Measurements from ENCODE around the gene FSTL1.
"Not testable (repeated sequence)": the region's sequence is repeated elsewhere in the genome, so short reads cannot be mapped to it uniquely, and the experiment has no call there.

Gene FSTL1

GRCh38 chr3:120416868-120417267 lies 33.9 kb downstream of the FSTL1 start:
- no peak for DNase-seq

GRCh38 chr3:120415756-120416155 lies 35.0 kb downstream of the FSTL1 start:
- no peak for DNase-seq

GRCh38 chr3:120410541-120410940 lies 40.3 kb downstream of the FSTL1 start:
- no peak for DNase-seq

- DNase-seq = no peak
Measured at GRCh38 chr3:120410116-120410515, 40.7 kb downstream of the FSTL1 start.

- DNase-seq = peak in 1 of 2 donors; percentile 7
Measured at GRCh38 chr3:120407508-120408287, 43.1 kb downstream of the FSTL1 start.

- DNase-seq = no peak
Measured at GRCh38 chr3:120404876-120405275, 45.9 kb downstream of the FSTL1 start.

GRCh38 chr3:120402257-120402656 lies 48.5 kb downstream of the FSTL1 start:
- DNase-seq = no peak

- DNase-seq = no peak
Measured at GRCh38 chr3:120399372-120399771, 51.4 kb downstream of the FSTL1 start.

- DNase-seq = no peak
Measured at GRCh38 chr3:120396469-120396868, 54.3 kb downstream of the FSTL1 start.

GRCh38 chr3:120394347-120394746 lies 56.4 kb downstream of the FSTL1 start:
- no peak for DNase-seq

- no peak for DNase-seq
Measured at GRCh38 chr3:120393761-120394160, 57.0 kb downstream of the FSTL1 start.

- no peak for DNase-seq
Measured at GRCh38 chr3:120393243-120393642, 57.5 kb downstream of the FSTL1 start.

GRCh38 chr3:120382941-120383447 lies 67.8 kb downstream of the FSTL1 start:
- DNase-seq = no peak

GRCh38 chr3:120381503-120381902 lies 69.3 kb downstream of the FSTL1 start:
- no peak for DNase-seq

- DNase-seq = not testable (repeated sequence)
Measured at GRCh38 chr3:120377948-120378347, 72.8 kb downstream of the FSTL1 start.

- no peak for DNase-seq
Measured at GRCh38 chr3:120370463-120370862, 80.3 kb downstream of the FSTL1 start.

GRCh38 chr3:120369037-120369467 lies 81.7 kb downstream of the FSTL1 start:
- DNase-seq = no peak

- no peak for DNase-seq
Measured at GRCh38 chr3:120368172-120368571, 82.6 kb downstream of the FSTL1 start.

- no peak for DNase-seq
Measured at GRCh38 chr3:120364821-120365220, 86.0 kb downstream of the FSTL1 start.

- DNase-seq = no peak
Measured at GRCh38 chr3:120364101-120364500, 86.7 kb downstream of the FSTL1 start.

- DNase-seq = no peak
Measured at GRCh38 chr3:120357807-120358206, 93.0 kb downstream of the FSTL1 start.

GRCh38 chr3:120355486-120355885 lies 95.3 kb downstream of the FSTL1 start:
- DNase-seq = no peak

GRCh38 chr3:120353463-120353862 lies 97.3 kb downstream of the FSTL1 start:
- no peak for DNase-seq

- no peak for DNase-seq
Measured at GRCh38 chr3:120352017-120352416, 98.8 kb downstream of the FSTL1 start.
